Neural cell (in vitro differentiated cells): ENCODE results near the gene TCOF1. TPM values are rescaled to one million over a fixed set of nuclear protein-coding genes. Genes with fewer than 3 reads are reported as not detected.

Source experiments
- H2AFZ ChIP-seq: fragments of 200-600, 300-800 bp; sonication (generic), shearing (Covaris generic); 2 replicates; pipeline ENCODE4 v1.6.0; 2014; ENCODE audit warnings: low read depth, mild to moderate bottlenecking, antibody characterized with exemption, low read length, moderate library complexity
- H3F3A ChIP-seq: fragments of 200-600 bp; shearing (Covaris generic); 2 replicates; pipeline ENCODE4 v1.6.1; 2016; ENCODE audit warnings: mild to moderate bottlenecking, moderate library complexity, mixed read lengths, antibody characterized with exemption, low read length; ENCODE audit not compliant: insufficient read depth, poor library complexity, severe bottlenecking
- H3K27ac ChIP-seq: fragments of 200-600, 300-800 bp; sonication (generic), shearing (Covaris generic); 2 replicates; pipeline ENCODE4 v1.5.1; 2014; ENCODE audit warnings: mild to moderate bottlenecking, low read length, moderate library complexity
- H3K27me3 ChIP-seq: fragments of 300-800, 200-600 bp; sonication (generic), shearing (Covaris generic); 2 replicates; pipeline ENCODE4 v1.6.0; 2014; ENCODE audit warnings: mild to moderate bottlenecking, low read depth, low read length, moderate library complexity; ENCODE audit not compliant: insufficient read depth
- H3K36me3 ChIP-seq: fragments of 300-800, 200-600 bp; sonication (generic), shearing (Covaris generic); 2 replicates; pipeline ENCODE4 v1.5.1; 2014; ENCODE audit warnings: mild to moderate bottlenecking, antibody characterized with exemption, low read length, moderate library complexity; ENCODE audit not compliant: insufficient read depth
- H3K4me2 ChIP-seq: fragments of 300-800, 200-600 bp; sonication (generic), shearing (Covaris generic); 2 replicates; pipeline ENCODE4 v1.6.0; 2014; ENCODE audit warnings: mild to moderate bottlenecking, low read length
- H3K4me3 ChIP-seq: fragments of 300-800, 200-600 bp; sonication (generic), shearing (Covaris generic); 2 replicates; pipeline ENCODE4 v1.5.1; 2014; ENCODE audit warnings: mild to moderate bottlenecking, low read length, moderate library complexity
- H3K79me2 ChIP-seq: fragments of 200-600 bp; shearing (Covaris generic); replicated peaks from 2 replicates; pipeline ENCODE4 v1.6.0; 2014; ENCODE audit warnings: mild to moderate bottlenecking, low read length, moderate library complexity; ENCODE audit not compliant: insufficient read depth
- H3K9ac ChIP-seq: fragments of 300-800, 200-600 bp; sonication (generic), shearing (Covaris generic); 2 replicates; pipeline ENCODE4 v1.6.1; 2016; ENCODE audit warnings: mild to moderate bottlenecking, low read length, mixed read lengths
- H3K9me2 ChIP-seq: fragments of 200-600 bp; shearing (Covaris generic); 2 replicates; pipeline ENCODE4 v1.6.1; 2016; ENCODE audit warnings: mild to moderate bottlenecking, low read length, mixed read lengths; ENCODE audit not compliant: insufficient read depth
- H3K9me3 ChIP-seq: fragments of 200-600, 300-800 bp; sonication (generic), shearing (Covaris generic); 2 replicates; pipeline ENCODE4 v1.6.1; 2016; ENCODE audit warnings: mild to moderate bottlenecking, mixed run types, low read length, moderate library complexity, mixed read lengths
- H4K20me1 ChIP-seq: fragments of 200-600 bp; shearing (Covaris generic); 2 replicates; pipeline ENCODE4 v1.6.1; 2016; ENCODE audit warnings: mild to moderate bottlenecking, mixed run types; ENCODE audit not compliant: insufficient read depth
- CTCF ChIP-seq: fragments of 450-650 bp; IDR thresholded peaks from 2 replicates; pipeline ENCODE4 v1.5.1; 2014; ENCODE audit warnings: antibody characterized with exemption, mild to moderate bottlenecking, moderate library complexity; ENCODE audit not compliant: poor library complexity, severe bottlenecking
- EP300 ChIP-seq: fragments of 450-650 bp; conservative IDR thresholded peaks from 2 replicates; pipeline ENCODE4 v1.6.1; 2014; ENCODE audit warnings: antibody characterized with exemption, mild to moderate bottlenecking, moderate library complexity; ENCODE audit not compliant: poor library complexity, severe bottlenecking
- EZH2 ChIP-seq: fragments of 200-600, 300-800 bp; shearing (Covaris generic), sonication (generic); IDR thresholded peaks from 2 replicates; pipeline ENCODE4 v1.6.1; 2014; ENCODE audit warnings: antibody characterized with exemption, low read length, borderline replicate concordance, mild to moderate bottlenecking; ENCODE audit not compliant: insufficient read depth, poor library complexity, severe bottlenecking
- MXI1 ChIP-seq: fragments of 450-650 bp; conservative IDR thresholded peaks from 2 replicates; pipeline ENCODE4 v1.6.1; 2014; ENCODE audit warnings: antibody characterized with exemption, mild to moderate bottlenecking; ENCODE audit not compliant: poor library complexity, severe bottlenecking
- POLR2AphosphoS5 ChIP-seq: IDR thresholded peaks from 2 replicates; pipeline ENCODE4 v1.6.1; 2012
- RAD21 ChIP-seq: fragments of 450-650 bp; conservative IDR thresholded peaks from 2 replicates; pipeline ENCODE4 v1.6.1; 2014; ENCODE audit warnings: antibody characterized with exemption, mild to moderate bottlenecking, moderate library complexity
- SMC3 ChIP-seq: fragments of 450-650 bp; conservative IDR thresholded peaks from 2 replicates; pipeline ENCODE4 v1.6.1; 2014; ENCODE audit warnings: antibody characterized with exemption, mild to moderate bottlenecking, moderate library complexity; ENCODE audit not compliant: poor library complexity
- TAF1 ChIP-seq: IDR thresholded peaks from 2 replicates; pipeline ENCODE4 v1.6.1; 2012; ENCODE audit warnings: low read depth
- polyA plus RNA-seq: library from polyadenylated mRNA; depleted of rRNA; stranded (reverse); fragments of >200 nt; gene quantifications from 2 replicates; pipeline ENCODE4 v1.2.3, GENCODE V29; 2014
- TF ChIP-seq, protein P1 (sequence below): IDR thresholded peaks from 2 replicates; pipeline ENCODE4 v1.6.1; 2012; ENCODE audit warnings: borderline replicate concordance

Gene TCOF1
- polyA plus RNA-seq, 1 donor from 2014 or later, result 6.5 TPM

GRCh38 chr5:150391064-150391834 is 33.8 kb downstream of the TCOF1 start:
- no peak overlapping the region for H3K4me2 ChIP-seq
- no peak overlapping the region for H2AFZ ChIP-seq
- TF ChIP-seq SMC3 (no peak), TAF1 (no peak), EP300 (no peak), EZH2 (no peak), MXI1 (no peak), RAD21 (no peak), CTCF (no peak), POLR2AphosphoS5 (no peak)
- TF ChIP-seq, protein P1, sequence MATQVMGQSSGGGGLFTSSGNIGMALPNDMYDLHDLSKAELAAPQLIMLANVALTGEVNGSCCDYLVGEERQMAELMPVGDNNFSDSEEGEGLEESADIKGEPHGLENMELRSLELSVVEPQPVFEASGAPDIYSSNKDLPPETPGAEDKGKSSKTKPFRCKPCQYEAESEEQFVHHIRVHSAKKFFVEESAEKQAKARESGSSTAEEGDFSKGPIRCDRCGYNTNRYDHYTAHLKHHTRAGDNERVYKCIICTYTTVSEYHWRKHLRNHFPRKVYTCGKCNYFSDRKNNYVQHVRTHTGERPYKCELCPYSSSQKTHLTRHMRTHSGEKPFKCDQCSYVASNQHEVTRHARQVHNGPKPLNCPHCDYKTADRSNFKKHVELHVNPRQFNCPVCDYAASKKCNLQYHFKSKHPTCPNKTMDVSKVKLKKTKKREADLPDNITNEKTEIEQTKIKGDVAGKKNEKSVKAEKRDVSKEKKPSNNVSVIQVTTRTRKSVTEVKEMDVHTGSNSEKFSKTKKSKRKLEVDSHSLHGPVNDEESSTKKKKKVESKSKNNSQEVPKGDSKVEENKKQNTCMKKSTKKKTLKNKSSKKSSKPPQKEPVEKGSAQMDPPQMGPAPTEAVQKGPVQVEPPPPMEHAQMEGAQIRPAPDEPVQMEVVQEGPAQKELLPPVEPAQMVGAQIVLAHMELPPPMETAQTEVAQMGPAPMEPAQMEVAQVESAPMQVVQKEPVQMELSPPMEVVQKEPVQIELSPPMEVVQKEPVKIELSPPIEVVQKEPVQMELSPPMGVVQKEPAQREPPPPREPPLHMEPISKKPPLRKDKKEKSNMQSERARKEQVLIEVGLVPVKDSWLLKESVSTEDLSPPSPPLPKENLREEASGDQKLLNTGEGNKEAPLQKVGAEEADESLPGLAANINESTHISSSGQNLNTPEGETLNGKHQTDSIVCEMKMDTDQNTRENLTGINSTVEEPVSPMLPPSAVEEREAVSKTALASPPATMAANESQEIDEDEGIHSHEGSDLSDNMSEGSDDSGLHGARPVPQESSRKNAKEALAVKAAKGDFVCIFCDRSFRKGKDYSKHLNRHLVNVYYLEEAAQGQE, result no peak
- no peak overlapping the region for H3K9ac ChIP-seq
- H3K9me2 ChIP-seq, result no peaks in the 10 kb centered on the region
- no peaks in the 10 kb centered on the region for H3K79me2 ChIP-seq
- H4K20me1 ChIP-seq, result no peaks in the 10 kb centered on the region
- no peaks in the 10 kb centered on the region for H3K27me3 ChIP-seq
- no peak overlapping the region for H3K27ac ChIP-seq
- no peaks in the 10 kb centered on the region for H3F3A ChIP-seq
- no peak overlapping the region for H3K4me3 ChIP-seq
- H3K9me3 ChIP-seq, result no peaks in the 10 kb centered on the region
- H3K36me3 ChIP-seq, result no peaks in the 10 kb centered on the region

GRCh38 chr5:150391986-150392385 is 34.5 kb downstream of the TCOF1 start:
- Histone ChIP-seq H3F3A (no peaks in the 10 kb centered on the region), H3K9me3 (no peaks in the 10 kb centered on the region), H4K20me1 (no peaks in the 10 kb centered on the region), H3K4me3 (no peak overlapping the region), H2AFZ (no peak overlapping the region), H3K9ac (no peak overlapping the region), H3K9me2 (no peaks in the 10 kb centered on the region), H3K4me2 (no peak overlapping the region), H3K36me3 (no peaks in the 10 kb centered on the region), H3K27me3 (no peaks in the 10 kb centered on the region), H3K27ac (no peak overlapping the region), H3K79me2 (no peaks in the 10 kb centered on the region)
- TF ChIP-seq MXI1 (no peak), SMC3 (no peak)
